Stimulated activated CD4-positive, alpha-beta T cell treated with anti-CD3 and anti-CD28 coated beads, Interleukin-12 subunit alpha, Interleukin-12 subunit beta, amount 100 ng/mL, for 4 hours (primary cell): ENCODE data around the gene CAPS2.

Experiments used
- DNase-seq: peaks from one replicate; pipeline ENCODE4 v3.0.0-alpha.2; 2020

Gene CAPS2

GRCh38 chr12:75302781-75303180 lies 27.3 kb downstream of the CAPS2 start:
- DNase-seq, result no peak

- DNase-seq, result no peak
Observed at GRCh38 chr12:75302225-75302624, 27.9 kb downstream of the CAPS2 start.

DNA sequence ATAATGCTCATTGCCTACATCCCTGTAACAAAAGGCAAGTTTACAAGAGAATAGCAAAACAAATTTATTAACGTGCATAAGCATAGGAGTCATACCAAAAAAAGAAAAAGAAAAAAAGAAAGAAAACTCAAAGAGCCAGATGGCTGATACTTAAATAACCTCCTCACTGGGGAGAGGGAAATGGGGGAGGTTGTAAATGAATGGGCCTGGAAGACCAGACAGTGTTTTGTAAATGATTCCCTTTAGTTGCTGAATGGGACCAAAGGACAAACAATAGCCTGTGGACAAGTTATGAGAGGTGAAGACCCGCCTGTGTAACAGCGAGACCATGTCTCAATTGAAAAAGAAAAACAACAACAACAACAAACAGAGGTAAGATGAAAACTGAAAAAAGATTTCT lies 35.3 kb downstream of the CAPS2 start:
- no peak for DNase-seq

DNA sequence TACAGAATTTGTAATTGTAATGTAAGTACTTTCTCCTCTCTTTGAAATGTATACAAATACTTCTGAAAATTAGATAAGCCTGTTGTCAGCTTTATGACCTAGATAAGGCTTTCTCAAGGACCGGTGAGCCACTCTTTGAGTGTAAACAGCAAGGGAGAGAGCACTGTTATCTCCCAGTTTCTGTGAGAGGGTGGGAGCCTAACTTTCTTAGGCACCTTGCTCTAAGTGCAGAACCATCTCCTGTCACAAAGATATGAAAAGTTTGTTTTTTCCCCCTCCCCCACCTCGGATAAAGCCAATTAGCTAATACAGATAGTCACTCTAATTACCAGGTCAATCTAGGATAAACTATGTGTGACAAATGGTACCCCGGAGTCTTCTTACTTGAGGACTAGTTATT lies 35.8 kb downstream of the CAPS2 start:
- no peak for DNase-seq

- no peak for DNase-seq
Observed at GRCh38 chr12:75291014-75291413, 39.1 kb downstream of the CAPS2 start.

GRCh38 chr12:75289753-75290152 lies 40.4 kb downstream of the CAPS2 start:
- DNase-seq, result no peak

- DNase-seq, result no peak
Observed at GRCh38 chr12:75288860-75289259, 41.3 kb downstream of the CAPS2 start.

- no peak for DNase-seq
Observed at GRCh38 chr12:75275702-75276101, 54.4 kb downstream of the CAPS2 start.

GRCh38 chr12:75271576-75271975 lies 58.5 kb downstream of the CAPS2 start:
- no peak for DNase-seq

DNA sequence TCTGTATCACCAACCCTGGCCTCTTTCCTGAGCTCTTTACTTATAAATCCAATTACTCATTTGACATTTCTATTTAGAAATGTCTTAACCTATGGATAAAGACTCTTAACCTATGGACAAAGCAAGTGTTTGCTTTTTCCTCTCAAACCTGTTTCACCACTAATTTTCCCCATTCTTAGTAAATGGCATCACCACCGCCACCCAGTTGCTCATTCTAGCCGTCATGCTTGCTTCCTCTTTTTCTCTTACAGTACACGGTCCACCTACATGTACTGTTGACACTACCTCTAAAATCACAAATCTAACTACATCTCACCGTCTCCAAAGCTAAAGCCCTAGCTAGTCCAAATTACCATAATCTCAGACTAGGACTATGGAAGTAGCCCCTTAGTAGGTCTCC lies 60.0 kb downstream of the CAPS2 start:
- DNase-seq, result no peak

DNA sequence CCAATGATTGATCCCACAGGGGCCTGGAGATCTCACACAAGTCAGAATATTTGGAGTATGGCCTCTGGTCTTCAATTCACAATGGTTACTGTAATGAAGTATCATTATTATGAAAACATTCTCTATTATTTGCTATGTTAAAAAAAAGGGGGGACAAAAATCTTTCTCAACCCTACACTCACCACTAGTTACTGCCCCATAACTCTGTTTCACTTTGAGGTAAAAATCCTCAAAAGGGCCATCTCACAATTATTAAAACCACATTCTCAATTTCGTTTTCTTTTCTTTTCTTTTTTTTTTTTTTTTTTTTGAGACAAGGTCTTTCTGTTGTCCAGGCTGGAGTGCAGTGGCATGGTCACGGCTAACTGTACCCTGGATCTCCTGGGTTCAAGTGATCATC lies 60.9 kb downstream of the CAPS2 start:
- no peak for DNase-seq

DNA sequence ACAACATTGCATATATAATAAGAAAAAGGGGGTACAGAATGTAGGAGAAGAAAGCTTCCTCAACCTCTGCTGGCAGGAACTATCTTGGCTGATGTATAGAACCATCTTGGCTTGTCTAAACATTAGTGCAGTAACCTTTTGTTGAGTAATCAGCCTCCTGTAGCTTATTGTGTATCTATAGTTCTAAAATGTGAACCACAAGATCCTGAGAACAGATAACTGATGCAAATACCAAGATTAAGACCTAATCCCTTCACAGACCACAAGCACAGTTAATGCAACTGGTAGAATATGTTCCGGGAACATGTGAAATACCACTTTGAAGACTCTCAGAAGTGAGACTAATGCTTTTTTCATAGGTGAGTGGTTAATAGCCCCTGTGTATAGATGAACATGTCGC lies 69.8 kb downstream of the CAPS2 start:
- no peak for DNase-seq

DNA sequence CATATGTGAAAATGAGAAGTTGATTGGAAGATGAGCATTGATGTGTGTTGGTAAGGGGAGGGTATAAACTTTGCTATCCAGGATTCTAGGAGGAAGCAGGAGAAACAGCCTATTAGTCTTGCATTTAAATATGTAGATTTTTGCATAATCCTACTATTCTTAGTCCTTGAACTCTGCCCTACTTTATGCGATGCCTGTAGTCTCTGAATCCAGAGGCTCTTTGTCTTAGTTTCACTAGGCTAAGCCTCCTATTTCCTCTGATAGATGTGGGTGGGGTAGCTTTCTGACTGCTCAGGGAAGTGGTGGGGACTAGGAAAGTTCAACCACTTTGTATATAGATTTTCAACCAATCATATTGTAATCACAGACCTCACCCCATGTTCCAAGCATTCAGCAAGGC lies 71.0 kb downstream of the CAPS2 start:
- no peak for DNase-seq

- DNase-seq, result no peak
Observed at GRCh38 chr12:75257510-75257909, 72.6 kb downstream of the CAPS2 start.

DNA sequence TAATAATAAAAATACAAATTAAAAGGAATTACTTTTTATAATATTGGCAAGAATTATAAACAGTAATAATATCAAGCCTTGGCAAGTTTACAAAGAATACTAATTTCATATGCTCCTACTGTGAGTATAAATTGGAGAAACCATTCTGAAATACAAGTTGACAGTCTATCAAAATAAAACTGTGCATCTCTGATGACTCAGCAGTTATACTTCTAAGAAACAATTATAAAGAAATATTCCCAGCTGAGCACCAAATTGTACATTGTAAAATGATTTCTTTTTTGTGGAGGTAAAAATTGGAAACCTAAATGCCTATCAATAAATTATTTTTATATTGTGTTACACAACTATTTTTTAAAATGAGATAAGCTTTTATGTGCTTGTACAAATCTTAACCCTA lies 85.0 kb downstream of the CAPS2 start:
- DNase-seq, result no peak

GRCh38 chr12:75239987-75240386 lies 90.1 kb downstream of the CAPS2 start:
- DNase-seq, result no peak

- DNase-seq, result no peak
Observed at GRCh38 chr12:75236206-75236605, 93.9 kb downstream of the CAPS2 start.

DNA sequence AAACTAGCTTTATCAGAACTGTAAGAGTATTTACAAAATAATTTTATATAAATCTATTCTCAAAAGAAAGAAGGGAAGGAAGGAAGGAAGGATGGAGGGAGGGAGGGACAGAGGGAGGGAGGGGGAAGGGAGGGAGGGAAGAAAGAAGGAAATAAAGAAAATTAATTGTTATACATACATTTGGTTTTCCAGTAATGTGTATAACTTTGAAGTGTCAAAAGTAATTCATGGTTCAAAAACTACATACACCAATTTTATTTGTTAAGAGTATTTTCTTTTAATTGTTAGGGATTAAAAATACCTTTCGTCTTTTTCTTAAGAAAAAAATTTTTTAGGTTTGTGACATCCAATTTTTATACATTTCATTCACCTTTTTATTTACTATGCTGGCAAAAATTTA lies 103.0 kb downstream of the CAPS2 start:
- DNase-seq, result no peak
